Naive thymus-derived CD4-positive, alpha-beta T cell (primary cell): ENCODE results near the gene TTC21A. TPM values are rescaled to one million over a fixed set of nuclear protein-coding genes. Genes with fewer than 3 reads are reported as not detected.

Experiments
- ATAC-seq: fragments of 150-1000 bp; cut with Tn5 transposase; 2 replicates; pipeline ENCODE4 v1.10.0; 2021; ENCODE audit warnings: mild to moderate bottlenecking, moderate library complexity
- CTCF ChIA-PET: fragments of 350-600 bp; sonication (Branson Sonifier 250); formaldehyde crosslinking; loops from one replicate; lab custom pipeline; 2021; ENCODE audit warnings: antibody characterized with exemption; lab: Charles Lee
- POLR2A ChIA-PET: fragments of 350-600 bp; sonication (Branson Sonifier 250); formaldehyde crosslinking; loops from one replicate; lab custom pipeline; 2021; ENCODE audit warnings: antibody characterized with exemption, inconsistent platforms; lab: Charles Lee
- DNase-seq, 9 donors: peaks; one replicate each; pipeline versions ENCODE4 v3.0.0 to v3.0.0-alpha.2; 2020 to 2022; ENCODE audit warnings: mixed read lengths in 1 of 9
- H3K27ac ChIP-seq: one replicate; pipeline ENCODE4 v1.7.0; 2013; ENCODE audit warnings: mild to moderate bottlenecking, low read depth, low read length, moderate library complexity
- H3K27me3 ChIP-seq, 2 donors: one replicate each; pipeline ENCODE4 v1.7.0; 2013; ENCODE audit warnings: low read length in 2 of 2, mild to moderate bottlenecking in 2 of 2, moderate library complexity in 2 of 2; ENCODE audit not compliant: control insufficient read depth in 2 of 2, insufficient read depth in 2 of 2
- H3K36me3 ChIP-seq, 3 experiments: 1 replicate in 2 of 3; 2 replicates in 1 of 3; pipeline ENCODE4 v1.7.0; 2013; ENCODE audit warnings: low read length in 3 of 3, mild to moderate bottlenecking in 3 of 3, moderate library complexity in 1 of 3; ENCODE audit not compliant: insufficient read depth in 3 of 3, control insufficient read depth in 2 of 3
- H3K4me1 ChIP-seq, 2 donors: one replicate each; pipeline ENCODE4 v1.7.0; 2013; ENCODE audit warnings: low read length in 2 of 2, mild to moderate bottlenecking in 2 of 2, moderate library complexity in 1 of 2; ENCODE audit not compliant: control insufficient read depth in 2 of 2, insufficient read depth in 2 of 2
- H3K4me3 ChIP-seq: 2 replicates; pipeline ENCODE4 v1.7.0; 2013; ENCODE audit warnings: mild to moderate bottlenecking, low read length
- H3K9me3 ChIP-seq, 3 experiments: 1 replicate in 2 of 3; 2 replicates in 1 of 3; pipeline ENCODE4 v1.7.0; 2013; ENCODE audit warnings: low read length in 3 of 3; ENCODE audit not compliant: control insufficient read depth in 2 of 3
- H3K27ac Mint-ChIP-seq, 9 donors: one replicate each; pipeline ENCODE4 v1.8.0; 2020 to 2022; ENCODE audit warnings: mixed read lengths in 9 of 9, mild to moderate bottlenecking in 8 of 9, moderate library complexity in 5 of 9, inconsistent platforms in 2 of 9
- H3K27me3 Mint-ChIP-seq, 5 donors: one replicate each; pipeline ENCODE4 v1.8.0; 2021 to 2022; ENCODE audit warnings: mixed read lengths in 5 of 5, mild to moderate bottlenecking in 1 of 5
- H3K36me3 Mint-ChIP-seq, 5 donors: one replicate each; pipeline ENCODE4 v1.8.0; 2020 to 2022; ENCODE audit warnings: mixed read lengths in 5 of 5, mild to moderate bottlenecking in 3 of 5, inconsistent platforms in 1 of 5
- H3K4me1 Mint-ChIP-seq, 7 donors: one replicate each; pipeline ENCODE4 v1.8.0; 2020 to 2022; ENCODE audit warnings: mixed read lengths in 7 of 7, mild to moderate bottlenecking in 3 of 7, inconsistent platforms in 1 of 7
- H3K4me3 Mint-ChIP-seq, 10 donors: one replicate each; pipeline ENCODE4 v1.8.0; 2020 to 2022; ENCODE audit warnings: mild to moderate bottlenecking in 10 of 10, mixed read lengths in 10 of 10, moderate library complexity in 6 of 10, inconsistent platforms in 2 of 10
- H3K9me3 Mint-ChIP-seq, 11 donors: one replicate each; pipeline ENCODE4 v1.8.0; 2020 to 2022; ENCODE audit warnings: mixed read lengths in 11 of 11, mild to moderate bottlenecking in 4 of 11, inconsistent platforms in 1 of 11, moderate library complexity in 1 of 11
- intact Hi-C, 2 donors: fragments of 100-400 bp; cut with micrococcal nuclease; formaldehyde crosslinking; loops; one replicate each; pipeline ENCODE4 v1.15.1; 2023
- polyA plus RNA-seq, 2 donors: library from polyadenylated mRNA; unstranded; fragments of 300-500 nt; fragmentation: Illumina TruSeq; gene quantifications; one replicate each; pipeline ENCODE4 v1.2.3, GENCODE V29; 2021
- total RNA-seq, 6 experiments: library from RNA in 5 of 6; stranded (reverse) in 5 of 6; gene quantifications; 1 replicate in 5 of 6; 2 replicates in 1 of 6; pipeline ENCODE4 v1.2.3 and lab custom pipeline; 2021 to 2026

Gene TTC21A
- total and polyA plus RNA-seq, 7 experiments from 2014 or later: 0.37 to 9.7 (median 4.8) TPM

DNA sequence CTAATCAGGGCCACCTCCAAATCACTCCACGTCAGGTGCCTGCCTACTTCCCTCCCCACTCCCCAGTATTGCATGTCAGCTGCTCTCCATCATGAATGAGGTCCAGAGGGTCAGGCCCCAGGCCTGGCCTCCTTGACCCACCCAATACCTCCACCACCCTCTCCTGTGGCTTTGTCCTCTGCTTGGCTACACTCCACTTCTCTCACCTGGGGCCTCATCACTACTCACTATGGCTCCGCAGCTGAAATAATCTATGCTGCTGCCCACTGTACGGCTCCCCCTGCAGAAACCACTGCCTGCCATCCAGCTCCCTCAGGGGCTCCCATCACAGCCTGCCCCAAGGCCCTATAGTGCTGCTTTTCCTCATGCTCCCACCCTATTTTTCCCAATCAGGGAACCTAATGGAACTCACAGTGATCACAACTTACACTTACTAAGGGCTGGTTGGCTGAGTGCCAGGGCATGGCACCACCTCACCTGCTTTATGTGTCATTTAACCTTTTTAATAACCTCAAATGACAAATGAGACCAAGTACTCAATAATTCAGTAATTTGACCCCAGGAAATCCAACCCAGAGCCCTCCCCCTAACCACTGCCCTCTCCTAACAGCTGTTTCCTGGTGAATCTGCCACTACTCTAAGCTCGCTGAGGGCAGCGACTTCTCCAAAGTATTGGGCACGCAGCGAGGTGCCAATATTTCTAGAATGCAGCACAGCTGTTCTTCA, 2.4 kb upstream of the TTC21A start:
- Histone ChIP-seq H3K27me3 (no peaks in the 10 kb centered on the region), H3K27ac (peak overlapping the region; percentile 27), H3K4me3 (no peak overlapping the region), H3K36me3 (peaks cover 0 to 15% (median 0%) of the 10 kb centered on the region in 3 experiments), H3K4me1 (peaks cover 18 to 22% of the 10 kb centered on the region in 2 donors), H3K9me3 (no peaks in the 10 kb centered on the region)
- H3K36me3 Mint-ChIP-seq: peaks cover 0 to 9% (median 0%) of the 10 kb centered on the region in 5 donors
- peak overlapping the region in 7 of 10 donors; percentile 82 to 100 (median 89) for H3K4me3 Mint-ChIP-seq
- peaks cover 50 to 75% (median 61%) of the 10 kb centered on the region in 7 donors for H3K4me1 Mint-ChIP-seq
- no peak for DNase-seq
- no peak for ATAC-seq
- ChIA-PET POLR2A (interaction anchor here (1.1 to 1.7 kb wide), 3 partner anchors 10 to 68 kb away, joined by 4 to 5 read pairs (median 5); no protein-coding TSS in a partner anchor), CTCF (interaction anchor here (0.7 to 3.4 kb wide), 6 partner anchors 20 to 186 kb away, joined by 3 to 21 read pairs (median 4); no protein-coding TSS in a partner anchor)
- H3K9me3 Mint-ChIP-seq: no peaks in the 10 kb centered on the region
- peaks cover 0 to 5% (median 0%) of the 10 kb centered on the region in 5 donors for H3K27me3 Mint-ChIP-seq
- H3K27ac Mint-ChIP-seq: peak overlapping the region in 8 of 9 donors; percentile 76 to 92 (median 89)
- intact Hi-C loops: loop anchor here in 1 of 2 donors (5.0 kb wide), 1 partner anchor 968 kb away; the partner anchor contains the start of genes ACAA1 and MYD88

DNA sequence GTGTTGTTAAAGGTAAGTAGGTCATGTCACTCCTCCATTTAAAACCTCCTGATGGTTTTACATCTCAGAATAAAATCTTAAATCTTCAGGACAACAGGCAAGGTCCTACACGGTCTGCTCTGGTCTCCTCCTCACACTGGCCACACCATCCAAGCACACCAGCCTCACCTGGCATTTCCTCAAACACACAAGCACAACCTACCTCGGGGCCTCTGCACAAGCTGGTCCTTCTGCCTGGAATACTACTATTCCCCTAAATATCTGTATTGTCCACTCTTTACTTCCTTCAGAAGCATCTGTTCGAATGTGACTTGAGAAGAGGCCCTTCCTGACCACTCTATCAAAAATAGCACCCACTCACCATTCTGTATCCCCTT, 1.8 kb upstream of the TTC21A start:
- Histone ChIP-seq H3K4me1 (peaks cover 18 to 22% of the 10 kb centered on the region in 2 donors), H3K27ac (peak overlapping the region; percentile 27), H3K36me3 (peaks cover 0 to 10% (median 0%) of the 10 kb centered on the region in 3 experiments), H3K27me3 (no peaks in the 10 kb centered on the region), H3K9me3 (no peaks in the 10 kb centered on the region), H3K4me3 (no peak overlapping the region)
- no peaks in the 10 kb centered on the region for H3K9me3 Mint-ChIP-seq
- peaks cover 0 to 5% (median 0%) of the 10 kb centered on the region in 5 donors for H3K27me3 Mint-ChIP-seq
- peak overlapping the region; percentile 79 to 100 (median 88) for H3K4me3 Mint-ChIP-seq
- H3K4me1 Mint-ChIP-seq: peaks cover 50 to 75% (median 61%) of the 10 kb centered on the region in 7 donors
- no peak for DNase-seq
- ChIA-PET CTCF (interaction anchor here (0.6 to 3.4 kb wide), 8 partner anchors 20 to 273 kb away, joined by 3 to 21 read pairs (median 4); no protein-coding TSS in a partner anchor), POLR2A (interaction anchor here (1.1 to 1.7 kb wide), 5 partner anchors 11 to 1347 kb away, joined by 3 to 5 read pairs (median 4); no protein-coding TSS in a partner anchor)
- H3K36me3 Mint-ChIP-seq: peaks cover 0 to 8% (median 0%) of the 10 kb centered on the region in 5 donors
- peak overlapping the region; percentile 64 to 92 (median 88) for H3K27ac Mint-ChIP-seq
- no peak for ATAC-seq
- intact Hi-C loops: loop anchor here in 1 of 2 donors (5.0 kb wide), 1 partner anchor 968 kb away; the partner anchor contains the start of genes ACAA1 and MYD88

DNA sequence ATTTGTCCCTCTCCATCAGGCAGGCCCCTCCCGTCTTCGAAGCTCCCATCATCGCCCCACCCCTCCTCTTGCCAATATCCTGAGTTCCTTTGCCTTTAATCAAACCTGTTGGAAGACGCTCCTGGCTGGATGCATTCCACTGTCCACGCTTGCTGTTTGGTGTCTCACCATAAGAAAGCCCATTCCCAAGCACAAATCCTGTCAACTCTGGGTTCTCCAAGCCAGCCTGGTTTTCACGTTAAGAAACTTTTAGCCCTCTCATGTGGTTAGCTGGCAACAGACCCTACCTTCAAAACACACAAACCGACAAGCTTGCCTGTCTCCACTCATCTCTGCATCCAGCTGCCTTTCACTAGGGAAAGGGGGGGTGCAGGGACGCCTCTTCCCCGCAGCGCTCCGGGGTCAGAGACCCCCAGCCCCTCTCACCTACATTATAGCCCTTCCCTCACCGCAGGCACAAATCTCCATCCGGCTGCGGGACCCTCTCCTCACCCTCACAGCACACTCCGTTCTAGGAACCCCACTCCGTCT, 1.1 kb upstream of the TTC21A start:
- peaks cover 0 to 8% (median 0%) of the 10 kb centered on the region in 3 experiments for H3K36me3 ChIP-seq
- H3K9me3 ChIP-seq: no peaks in the 10 kb centered on the region
- Mint-ChIP-seq H3K9me3 (no peaks in the 10 kb centered on the region), H3K4me3 (peak overlapping the region; percentile 79 to 100 (median 88)), H3K36me3 (peaks cover 0 to 8% (median 0%) of the 10 kb centered on the region in 5 donors), H3K4me1 (peaks cover 46 to 72% (median 59%) of the 10 kb centered on the region in 7 donors), H3K27ac (peak overlapping the region; percentile 64 to 92 (median 88)), H3K27me3 (peaks cover 0 to 5% (median 0%) of the 10 kb centered on the region in 5 donors)
- ChIA-PET POLR2A (interaction anchor here (0.7 to 1.7 kb wide), 5 partner anchors 41 to 1346 kb away, joined by 3 to 5 read pairs (median 3); no protein-coding TSS in a partner anchor), CTCF (interaction anchor here (0.6 to 3.4 kb wide), 6 partner anchors 29 to 273 kb away, joined by 3 to 21 read pairs (median 4); no protein-coding TSS in a partner anchor)
- peaks cover 18 to 22% of the 10 kb centered on the region in 2 donors for H3K4me1 ChIP-seq
- peak in 1 of 9 donors; percentile 19 for DNase-seq
- no peaks in the 10 kb centered on the region for H3K27me3 ChIP-seq
- intact Hi-C loops: loop anchor here in 1 of 2 donors (5.0 kb wide), 1 partner anchor 969 kb away; the partner anchor contains the start of genes ACAA1 and MYD88
- no peak for ATAC-seq
- H3K27ac ChIP-seq: peak overlapping the region; percentile 78
- peak overlapping the region; percentile 95 for H3K4me3 ChIP-seq

DNA sequence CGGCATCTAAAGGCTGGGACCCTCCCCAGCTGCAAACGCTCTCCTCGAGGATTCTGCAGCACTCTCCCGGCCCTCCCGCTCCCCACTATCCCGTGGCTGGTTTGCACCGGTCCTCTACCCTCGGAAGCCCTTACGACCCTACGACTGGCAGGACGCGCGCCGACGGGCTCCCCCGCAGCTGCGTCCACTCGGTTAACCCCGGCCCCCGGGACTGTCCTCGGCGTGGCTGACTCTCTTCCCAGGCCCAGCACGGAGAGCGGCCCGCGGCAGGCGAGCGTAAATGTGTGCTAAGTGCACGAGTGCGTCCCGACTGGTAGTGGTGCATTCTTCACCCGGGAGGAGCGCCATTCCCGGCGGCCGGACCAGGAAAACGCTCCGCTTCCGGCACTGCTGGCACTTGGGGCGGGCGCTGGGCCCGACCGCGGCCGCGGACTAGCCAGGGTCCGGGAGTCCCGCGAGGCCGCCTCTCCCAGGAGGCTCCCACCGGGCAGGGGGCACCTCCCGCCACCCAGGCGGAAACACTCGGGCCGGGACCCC, 561 bp upstream of the TTC21A start:
- H3K36me3 Mint-ChIP-seq: peaks cover 0 to 8% (median 0%) of the 10 kb centered on the region in 5 donors
- peak overlapping the region; percentile 95 for H3K4me3 ChIP-seq
- peak; percentile 6 for ATAC-seq
- no peaks in the 10 kb centered on the region for H3K9me3 Mint-ChIP-seq
- H3K27me3 Mint-ChIP-seq: peaks cover 0 to 5% (median 0%) of the 10 kb centered on the region in 5 donors
- H3K4me3 Mint-ChIP-seq: peak overlapping the region; percentile 79 to 100 (median 88)
- peaks cover 18 to 22% of the 10 kb centered on the region in 2 donors for H3K4me1 ChIP-seq
- H3K36me3 ChIP-seq: peaks cover 0 to 8% (median 0%) of the 10 kb centered on the region in 3 experiments
- CTCF ChIA-PET: interaction anchor here (1.0 to 3.4 kb wide), 6 partner anchors 22 to 184 kb away, joined by 3 to 21 read pairs (median 4); no protein-coding TSS in a partner anchor
- peak overlapping the region; percentile 78 for H3K27ac ChIP-seq
- no peaks in the 10 kb centered on the region for H3K9me3 ChIP-seq
- no peaks in the 10 kb centered on the region for H3K27me3 ChIP-seq
- peak overlapping the region; percentile 64 to 92 (median 88) for H3K27ac Mint-ChIP-seq
- POLR2A ChIA-PET: interaction anchor here (0.7 to 1.6 kb wide), 5 partner anchors 42 to 1345 kb away, joined by 3 to 5 read pairs (median 3); no protein-coding TSS in a partner anchor
- intact Hi-C loops: loop anchor here (1.0 to 5.0 kb wide), 6 partner anchors 41 to 970 kb away; partner anchors contain the start of genes SCN11A (in 2 of the 2), ACAA1 (in 1 of the 2), MYD88 (in 1 of the 2) and RPSA (in 1 of the 2)
- H3K4me1 Mint-ChIP-seq: peaks cover 45 to 69% (median 58%) of the 10 kb centered on the region in 7 donors
- peak in 1 of 9 donors; percentile 17 for DNase-seq

DNA sequence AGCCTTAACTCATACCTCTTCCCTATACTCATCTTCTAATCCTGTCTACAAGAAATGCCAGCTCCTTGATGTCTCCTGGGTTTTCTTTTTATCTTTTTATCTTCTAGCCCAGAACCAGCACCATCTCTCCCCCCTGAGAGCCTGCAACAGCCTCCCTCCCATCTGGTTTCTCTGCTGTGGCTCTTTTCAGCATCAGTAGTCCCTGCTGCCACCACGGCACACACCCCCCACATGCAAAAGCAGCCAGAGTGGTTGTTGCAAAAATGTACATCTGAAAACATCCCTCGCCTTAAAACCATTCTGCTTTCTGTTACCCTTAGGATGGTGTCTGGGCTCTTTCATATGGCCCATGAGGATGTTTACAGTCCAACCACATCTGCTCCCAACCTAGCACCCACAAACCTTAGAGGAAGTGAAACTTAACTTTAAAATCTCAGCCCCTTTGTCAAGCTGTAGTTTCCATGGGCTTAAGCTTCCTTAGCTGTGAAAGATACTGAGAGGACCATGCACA, 775 bp downstream of the TTC21A start:
- Mint-ChIP-seq H3K36me3 (peaks cover 0 to 8% (median 0%) of the 10 kb centered on the region in 5 donors), H3K4me3 (peak overlapping the region; percentile 85 to 100 (median 96)), H3K4me1 (peaks cover 38 to 55% (median 45%) of the 10 kb centered on the region in 7 donors), H3K27me3 (peaks cover 0 to 5% (median 0%) of the 10 kb centered on the region in 5 donors), H3K9me3 (no peaks in the 10 kb centered on the region), H3K27ac (peak overlapping the region; percentile 84 to 96 (median 92))
- peak overlapping the region; percentile 95 for H3K4me3 ChIP-seq
- no peaks in the 10 kb centered on the region for H3K27me3 ChIP-seq
- peak; percentile 62 for ATAC-seq
- H3K4me1 ChIP-seq: peaks cover 18 to 22% of the 10 kb centered on the region in 2 donors
- H3K27ac ChIP-seq: peak overlapping the region; percentile 78
- peak in 7 of 9 donors; percentile 20 to 43 (median 29) for DNase-seq
- peaks cover 0 to 8% (median 0%) of the 10 kb centered on the region in 3 experiments for H3K36me3 ChIP-seq
- ChIA-PET POLR2A (interaction anchor here (0.6 to 2.0 kb wide), 7 partner anchors 20 to 71 kb away, joined by 3 to 6 read pairs (median 4); no protein-coding TSS in a partner anchor), CTCF (interaction anchor here (0.6 to 1.1 kb wide), 7 partner anchors 16 to 597 kb away, joined by 3 to 4 read pairs (median 3); no protein-coding TSS in a partner anchor)
- H3K9me3 ChIP-seq: no peaks in the 10 kb centered on the region
- intact Hi-C loops: loop anchor here (1.0 to 5.0 kb wide), 6 partner anchors 17 to 971 kb away; partner anchors contain the start of genes ACAA1 (in 1 of the 2), MYD88 (in 1 of the 2), RPSA (in 1 of the 2) and SLC25A38 (in 1 of the 2)
